ENCODE results near the gene VAV2. TPM values are rescaled to one million over a fixed set of nuclear protein-coding genes. Genes with fewer than 3 reads are reported as not detected.

The VAV2 gene
- total RNA-seq, 2 donors from 2014 or later: 3.4 to 6.0 TPM

DNA sequence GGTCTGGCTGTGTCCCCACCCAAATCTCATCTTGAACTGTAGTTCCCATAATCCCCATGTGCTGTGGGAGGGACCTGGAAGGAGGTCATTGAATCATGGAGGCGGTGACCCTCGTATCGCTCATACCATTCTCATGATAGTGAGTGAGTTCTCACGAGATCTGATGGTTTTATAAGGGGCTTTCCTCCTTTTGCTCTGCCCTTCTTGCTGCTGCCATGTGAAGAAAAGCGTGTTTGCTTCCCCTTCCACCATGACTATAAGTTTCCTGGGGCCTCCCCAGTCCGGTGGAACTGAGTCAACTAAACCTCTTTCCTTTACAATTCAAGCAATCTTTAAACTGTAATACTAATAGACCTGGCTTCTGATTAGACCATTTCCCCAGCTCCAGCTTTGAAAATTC lies 161.8 kb downstream of the VAV2 start:
- TF ChIP-seq, protein P1, sequence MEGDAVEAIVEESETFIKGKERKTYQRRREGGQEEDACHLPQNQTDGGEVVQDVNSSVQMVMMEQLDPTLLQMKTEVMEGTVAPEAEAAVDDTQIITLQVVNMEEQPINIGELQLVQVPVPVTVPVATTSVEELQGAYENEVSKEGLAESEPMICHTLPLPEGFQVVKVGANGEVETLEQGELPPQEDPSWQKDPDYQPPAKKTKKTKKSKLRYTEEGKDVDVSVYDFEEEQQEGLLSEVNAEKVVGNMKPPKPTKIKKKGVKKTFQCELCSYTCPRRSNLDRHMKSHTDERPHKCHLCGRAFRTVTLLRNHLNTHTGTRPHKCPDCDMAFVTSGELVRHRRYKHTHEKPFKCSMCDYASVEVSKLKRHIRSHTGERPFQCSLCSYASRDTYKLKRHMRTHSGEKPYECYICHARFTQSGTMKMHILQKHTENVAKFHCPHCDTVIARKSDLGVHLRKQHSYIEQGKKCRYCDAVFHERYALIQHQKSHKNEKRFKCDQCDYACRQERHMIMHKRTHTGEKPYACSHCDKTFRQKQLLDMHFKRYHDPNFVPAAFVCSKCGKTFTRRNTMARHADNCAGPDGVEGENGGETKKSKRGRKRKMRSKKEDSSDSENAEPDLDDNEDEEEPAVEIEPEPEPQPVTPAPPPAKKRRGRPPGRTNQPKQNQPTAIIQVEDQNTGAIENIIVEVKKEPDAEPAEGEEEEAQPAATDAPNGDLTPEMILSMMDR (IDR thresholded peaks at IDR 0.05): no peak
- Histone ChIP-seq H3K4me1 (peaks cover 0 to 7% of the 10 kb centered on the region in 2 donors), H3K36me3 (no peaks in the 10 kb centered on the region), H3K27me3 (no peaks in the 10 kb centered on the region), H3K4me3 (no peak overlapping the region), H3K27ac (no peak overlapping the region), H3K9me3 (no peaks in the 10 kb centered on the region)
- DNase-seq (ENCODE audit: low spot score): no peak

DNA sequence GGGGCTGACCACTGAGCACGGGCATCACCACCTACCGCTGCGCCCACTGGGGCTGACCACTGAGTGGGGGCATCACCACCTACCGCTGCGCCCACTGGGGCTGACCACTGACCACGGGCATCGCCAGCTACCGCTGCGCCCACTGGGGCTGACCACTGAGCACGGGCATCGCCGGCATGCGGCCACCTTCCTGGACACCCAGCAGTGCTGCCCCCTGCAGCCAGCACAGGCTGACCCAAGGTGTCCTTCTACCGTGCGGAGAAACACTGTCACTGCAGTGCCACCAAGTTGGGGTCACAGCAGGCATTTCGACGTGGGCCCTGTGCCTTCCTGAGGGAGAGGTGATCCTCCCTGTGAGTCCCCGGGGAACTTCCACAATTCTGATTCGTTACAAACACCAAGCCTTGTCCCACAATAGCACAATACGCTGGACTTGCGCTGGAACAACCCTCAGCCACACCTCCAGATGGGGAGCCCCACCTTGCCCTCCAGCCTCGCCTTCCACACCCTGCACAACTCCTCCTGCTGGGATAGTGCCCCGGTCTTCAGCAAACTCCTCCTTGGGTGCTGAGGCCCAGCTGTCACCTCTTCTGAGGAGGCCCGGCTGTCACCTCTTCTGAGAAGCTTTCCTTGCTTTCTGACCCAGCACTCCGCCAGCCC lies 163.7 kb downstream of the VAV2 start:
- Histone ChIP-seq H3K4me1 (peaks cover 0 to 7% of the 10 kb centered on the region in 2 donors), H3K27ac (no peak overlapping the region), H3K4me3 (no peak overlapping the region), H3K27me3 (no peaks in the 10 kb centered on the region), H3K9me3 (no peaks in the 10 kb centered on the region), H3K36me3 (no peaks in the 10 kb centered on the region)
- TF ChIP-seq, protein P1 (IDR thresholded peaks at IDR 0.05): no peak
- DNase-seq (ENCODE audit: low spot score): no peak

DNA sequence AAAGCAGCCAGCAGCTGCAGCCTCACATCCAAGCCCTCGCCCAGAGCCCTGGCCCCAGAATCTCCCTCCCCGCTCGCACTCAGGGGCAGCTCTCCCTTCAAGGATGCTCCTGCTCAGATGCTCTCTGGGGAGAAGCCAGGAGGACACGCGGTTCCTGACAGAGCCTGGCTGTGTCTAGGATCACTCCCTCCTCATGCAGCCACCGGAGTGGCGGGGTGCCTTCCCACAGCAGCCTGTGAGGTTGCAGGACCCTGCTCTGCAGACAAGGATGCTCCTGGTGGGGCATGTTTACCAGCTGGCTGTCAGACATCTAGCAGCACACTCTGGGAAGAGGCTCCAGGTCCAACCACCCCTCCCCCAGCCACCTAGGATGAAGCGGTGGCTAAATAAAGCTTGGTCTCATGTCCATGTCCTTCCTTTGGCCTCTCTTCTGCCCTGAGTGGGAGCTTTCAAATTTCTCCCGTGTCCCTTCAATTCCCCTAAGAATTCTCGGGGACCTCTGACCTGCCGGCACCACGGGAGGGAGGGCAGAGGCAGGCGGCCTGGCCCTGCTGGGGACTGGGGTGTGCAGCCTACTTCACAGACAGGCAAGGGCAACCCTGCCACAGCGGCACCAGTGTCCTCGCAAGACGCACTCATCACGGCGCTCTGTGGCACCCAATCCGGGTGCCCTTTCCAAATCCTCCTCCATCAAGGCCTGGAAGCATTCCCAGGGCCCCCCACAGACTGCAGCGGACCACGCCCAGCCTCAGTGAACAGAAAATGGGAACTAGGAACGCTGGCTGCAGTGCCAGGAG lies 165.6 kb downstream of the VAV2 start:
- no peak for DNase-seq (ENCODE audit: low spot score)
- no peak overlapping the region for H3K27ac ChIP-seq
- no peaks in the 10 kb centered on the region for H3K27me3 ChIP-seq
- H3K9me3 ChIP-seq: no peaks in the 10 kb centered on the region
- TF ChIP-seq, protein P1 (IDR thresholded peaks at IDR 0.05): no peak
- no peaks in the 10 kb centered on the region for H3K36me3 ChIP-seq
- no peak overlapping the region for H3K4me3 ChIP-seq
- peaks cover 0 to 7% of the 10 kb centered on the region in 2 donors for H3K4me1 ChIP-seq

DNA sequence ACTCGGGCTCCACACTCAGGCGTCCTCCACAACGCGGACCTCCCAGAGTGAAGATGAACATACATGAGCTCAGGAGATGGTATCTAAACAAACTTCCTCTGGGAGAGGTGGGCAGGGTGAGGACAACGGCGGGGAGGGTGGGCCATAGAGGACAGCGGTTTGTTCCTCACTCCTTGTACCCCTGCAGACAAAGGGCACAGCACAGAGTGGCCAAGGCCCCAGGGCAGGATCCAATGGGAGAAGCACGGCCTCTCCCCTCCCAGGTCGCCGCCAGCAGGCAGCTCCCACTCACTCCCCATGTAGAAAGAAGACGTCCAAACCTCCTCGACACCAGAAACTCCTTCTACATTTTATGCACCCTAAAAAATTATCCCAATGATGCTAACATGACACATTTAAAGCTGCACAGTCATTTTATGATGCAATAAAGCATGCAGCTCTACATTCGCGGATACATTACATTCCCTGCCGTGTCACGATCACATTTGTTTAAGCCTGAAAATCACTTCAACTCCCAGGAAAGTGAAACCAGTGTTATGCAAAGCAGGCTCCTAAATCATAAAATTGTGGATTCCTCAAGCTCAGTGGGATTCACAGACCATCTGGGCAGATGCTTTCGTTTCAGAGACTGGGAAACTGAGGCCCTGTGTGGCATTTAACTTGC lies 166.4 kb downstream of the VAV2 start:
- Histone ChIP-seq H3K4me1 (peaks cover 0 to 7% of the 10 kb centered on the region in 2 donors), H3K27ac (no peak overlapping the region), H3K4me3 (no peak overlapping the region), H3K27me3 (no peaks in the 10 kb centered on the region), H3K9me3 (no peaks in the 10 kb centered on the region), H3K36me3 (no peaks in the 10 kb centered on the region)
- TF ChIP-seq, protein P1 (IDR thresholded peaks at IDR 0.05): no peak
- DNase-seq (ENCODE audit: low spot score): no peak

DNA sequence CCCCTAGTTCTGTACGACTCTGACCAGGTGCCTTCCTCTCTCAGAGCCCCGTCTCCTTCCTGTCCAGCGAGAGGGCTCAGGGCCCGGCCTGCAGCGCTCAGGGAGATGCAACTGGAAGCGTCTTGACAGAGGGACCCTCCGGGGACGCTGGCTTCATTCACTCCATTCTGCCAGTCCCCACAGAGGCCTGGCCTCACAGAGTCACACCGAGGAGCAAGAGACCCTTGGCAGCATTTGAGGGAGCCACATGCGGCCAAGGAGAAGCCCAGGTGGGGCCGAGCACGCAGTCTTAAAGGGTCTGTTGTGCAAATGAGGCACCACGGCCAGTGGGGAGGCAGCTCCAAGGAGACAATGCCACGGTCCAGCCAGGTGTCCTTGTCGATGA lies 167.3 kb downstream of the VAV2 start:
- no peak for DNase-seq (ENCODE audit: low spot score)
- peaks cover 0 to 7% of the 10 kb centered on the region in 2 donors for H3K4me1 ChIP-seq
- TF ChIP-seq, protein P1 (IDR thresholded peaks at IDR 0.05): no peak

More for the DNA sequence above, 167.3 kb downstream of the VAV2 start:
- no peaks in the 10 kb centered on the region for H3K9me3 ChIP-seq
- H3K36me3 ChIP-seq: no peaks in the 10 kb centered on the region
- no peak overlapping the region for H3K27ac ChIP-seq
- H3K27me3 ChIP-seq: no peaks in the 10 kb centered on the region
- no peak overlapping the region for H3K4me3 ChIP-seq
